OCI-LY3 (cell line): ENCODE measurements around the gene HEATR3.

Source experiments
- H2AFZ ChIP-seq: fragments of 200-600, 300-600 bp; shearing (Covaris generic); 2 replicates; pipeline ENCODE4 v1.6.0; 2014; ENCODE audit warnings: antibody characterized with exemption, low read depth, low read length
- H3K27ac ChIP-seq: fragments of 200-600, 300-600 bp; sonication (generic); 2 replicates; pipeline ENCODE4 v1.5.1; 2014; ENCODE audit warnings: mild to moderate bottlenecking, low read length, moderate library complexity, mixed read lengths
- H3K27me3 ChIP-seq: fragments of 200-600, 300-600 bp; sonication (generic); 2 replicates; pipeline ENCODE4 v1.6.1; 2014; ENCODE audit warnings: low read depth, low read length, mixed read lengths
- H3K36me3 ChIP-seq: fragments of 200-600, 300-600 bp; sonication (generic); replicated peaks from 2 replicates; pipeline ENCODE3; 2014; ENCODE audit warnings: low read depth, low read length, mixed read lengths
- H3K4me1 ChIP-seq: fragments of 300-600, 200-600 bp; sonication (generic); 2 replicates; pipeline ENCODE4 v1.6.1; 2014; ENCODE audit warnings: low read length, mixed read lengths
- H3K4me2 ChIP-seq: fragments of 200-600, 300-600 bp; sonication (generic); 2 replicates; pipeline ENCODE4 v1.6.1; 2014; ENCODE audit warnings: low read length, mixed read lengths
- H3K4me3 ChIP-seq: fragments of 300-600, 200-600 bp; sonication (generic); 2 replicates; pipeline ENCODE4 v1.5.1; 2014; ENCODE audit warnings: antibody characterized with exemption, mild to moderate bottlenecking, low read length, moderate library complexity
- H3K79me2 ChIP-seq: fragments of 300-600, 200-600 bp; shearing (Covaris generic); 2 replicates; pipeline ENCODE4 v1.6.1; 2014; ENCODE audit warnings: mild to moderate bottlenecking, low read length, mixed read lengths
- H3K9ac ChIP-seq: fragments of 300-600, 200-600 bp; shearing (Covaris generic); 2 replicates; pipeline ENCODE4 v1.6.0; 2014; ENCODE audit warnings: mild to moderate bottlenecking, low read length, moderate library complexity
- H3K9me3 ChIP-seq: fragments of 200-600, 300-600 bp; shearing (Covaris generic); 2 replicates; pipeline ENCODE4 v1.6.1; 2014; ENCODE audit warnings: low read length, mixed read lengths; ENCODE audit not compliant: insufficient read depth
- H4K20me1 ChIP-seq: fragments of 200-600, 300-600 bp; sonication (generic); 2 replicates; pipeline ENCODE4 v1.6.1; 2016; ENCODE audit warnings: low read length, mixed read lengths; ENCODE audit not compliant: insufficient read depth
- EZH2phosphoT487 ChIP-seq: fragments of 200-600 bp; shearing (Covaris generic); IDR thresholded peaks from 2 replicates; pipeline ENCODE4 v1.6.1; 2018; ENCODE audit warnings: antibody characterized with exemption, mixed run types, low read depth
- TF ChIP-seq, protein P1 (sequence below): fragments of 200-600, 300-600 bp; sonication (generic); IDR thresholded peaks from 2 replicates; pipeline ENCODE4 v1.5.1; 2014; ENCODE audit warnings: antibody characterized with exemption, low read length, low read depth

Gene HEATR3

DNA sequence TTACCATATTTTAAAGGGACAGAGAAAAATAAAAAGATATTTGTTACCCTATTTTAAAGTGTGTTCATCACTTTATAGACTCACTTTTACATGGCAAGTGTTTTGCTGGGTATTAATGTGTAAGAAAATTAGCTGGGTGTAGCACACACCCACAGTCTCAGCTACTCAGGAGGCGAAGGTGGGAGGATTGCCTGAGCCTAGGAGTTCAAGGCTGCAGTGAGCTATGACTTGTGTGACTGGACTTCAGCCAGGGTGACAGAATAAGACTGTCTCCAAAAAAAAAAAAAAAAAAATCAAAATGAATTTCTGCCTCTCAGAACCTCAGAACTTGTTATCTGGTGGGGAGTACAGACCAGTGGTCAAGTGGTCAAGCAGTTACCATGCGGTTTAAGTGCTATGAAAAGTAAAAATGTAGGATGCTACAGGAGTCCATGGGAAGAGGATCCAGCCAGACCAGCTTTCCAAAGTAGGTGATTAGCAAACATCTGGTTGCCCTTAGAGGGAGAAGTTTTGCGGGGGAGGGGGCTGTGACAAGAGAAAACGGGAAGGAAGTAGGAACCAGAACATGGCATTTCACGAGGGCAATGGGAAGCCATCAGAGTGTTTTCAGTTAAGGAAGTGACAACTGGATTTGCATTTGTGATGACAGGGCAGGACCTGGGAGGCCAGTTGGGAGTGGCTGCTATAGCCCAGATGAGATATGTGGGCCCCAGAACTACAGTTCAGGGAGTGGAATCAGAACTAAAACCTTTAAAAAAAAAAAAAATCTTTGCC, 26.8 kb upstream of the HEATR3 start:
- no peak for TF ChIP-seq EZH2phosphoT487
- TF ChIP-seq, protein P1, sequence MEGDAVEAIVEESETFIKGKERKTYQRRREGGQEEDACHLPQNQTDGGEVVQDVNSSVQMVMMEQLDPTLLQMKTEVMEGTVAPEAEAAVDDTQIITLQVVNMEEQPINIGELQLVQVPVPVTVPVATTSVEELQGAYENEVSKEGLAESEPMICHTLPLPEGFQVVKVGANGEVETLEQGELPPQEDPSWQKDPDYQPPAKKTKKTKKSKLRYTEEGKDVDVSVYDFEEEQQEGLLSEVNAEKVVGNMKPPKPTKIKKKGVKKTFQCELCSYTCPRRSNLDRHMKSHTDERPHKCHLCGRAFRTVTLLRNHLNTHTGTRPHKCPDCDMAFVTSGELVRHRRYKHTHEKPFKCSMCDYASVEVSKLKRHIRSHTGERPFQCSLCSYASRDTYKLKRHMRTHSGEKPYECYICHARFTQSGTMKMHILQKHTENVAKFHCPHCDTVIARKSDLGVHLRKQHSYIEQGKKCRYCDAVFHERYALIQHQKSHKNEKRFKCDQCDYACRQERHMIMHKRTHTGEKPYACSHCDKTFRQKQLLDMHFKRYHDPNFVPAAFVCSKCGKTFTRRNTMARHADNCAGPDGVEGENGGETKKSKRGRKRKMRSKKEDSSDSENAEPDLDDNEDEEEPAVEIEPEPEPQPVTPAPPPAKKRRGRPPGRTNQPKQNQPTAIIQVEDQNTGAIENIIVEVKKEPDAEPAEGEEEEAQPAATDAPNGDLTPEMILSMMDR, result no peak
- Histone ChIP-seq H3K4me3 (no peak overlapping the region), H4K20me1 (no peaks in the 10 kb centered on the region), H3K27me3 (peaks cover 14% of the 10 kb centered on the region), H3K9ac (no peak overlapping the region), H3K4me2 (no peak overlapping the region), H3K9me3 (no peaks in the 10 kb centered on the region), H3K4me1 (peaks cover 5% of the 10 kb centered on the region; the same call in 1 of the 2 replicates), H3K27ac (no peak overlapping the region), H3K36me3 (peaks cover 10% of the 10 kb centered on the region), H3K79me2 (no peaks in the 10 kb centered on the region), H2AFZ (no peak overlapping the region)

DNA sequence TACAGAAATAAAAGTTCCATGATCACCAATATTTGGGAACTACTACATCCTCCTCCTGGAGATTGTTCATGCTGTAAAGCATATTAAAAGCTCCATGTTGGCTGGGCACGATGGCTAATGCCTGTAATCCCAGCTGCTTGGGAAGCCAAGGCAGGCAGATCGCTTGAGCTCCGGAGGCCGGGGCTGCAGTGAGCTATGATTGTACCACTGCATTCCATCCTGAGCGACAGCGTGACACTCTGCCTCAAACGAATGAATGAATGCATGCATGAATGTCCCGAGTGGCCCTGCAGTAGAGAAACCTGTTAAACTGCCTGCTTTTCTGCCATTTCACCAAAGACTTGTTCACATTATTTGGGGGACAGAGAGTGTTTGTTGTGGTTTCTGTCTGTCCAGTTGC, 25.8 kb upstream of the HEATR3 start:
- Histone ChIP-seq H3K27me3 (peaks cover 14% of the 10 kb centered on the region), H2AFZ (no peak overlapping the region), H3K36me3 (peaks cover 6% of the 10 kb centered on the region), H3K4me3 (no peak overlapping the region), H3K9ac (no peak overlapping the region), H3K4me1 (peaks cover 5% of the 10 kb centered on the region; the same call in 1 of the 2 replicates), H3K4me2 (no peak overlapping the region), H4K20me1 (no peaks in the 10 kb centered on the region), H3K9me3 (no peaks in the 10 kb centered on the region), H3K27ac (no peak overlapping the region), H3K79me2 (no peaks in the 10 kb centered on the region)
- TF ChIP-seq, protein P1, result no peak
- no peak for TF ChIP-seq EZH2phosphoT487

DNA sequence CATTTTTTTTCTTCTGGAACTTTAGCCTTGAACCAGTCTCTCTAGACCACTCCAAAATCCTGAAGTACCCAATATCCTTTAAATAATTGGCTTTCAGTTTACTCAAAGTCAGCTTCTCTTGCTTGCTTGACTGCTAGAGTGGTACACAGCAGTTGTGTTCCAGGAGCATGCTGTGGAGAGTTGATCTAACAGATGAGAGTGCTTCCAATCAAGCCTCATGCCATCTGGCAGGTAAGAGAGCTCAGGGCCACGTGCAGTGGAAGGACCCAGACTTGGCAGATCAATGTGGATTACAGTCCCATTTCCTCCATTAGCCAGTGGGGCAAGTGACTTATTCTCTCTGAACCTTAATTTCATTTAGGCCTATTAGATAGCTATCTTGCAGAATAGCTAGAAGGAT, 25.1 kb upstream of the HEATR3 start:
- no peak overlapping the region for H3K4me2 ChIP-seq
- H3K4me3 ChIP-seq, result no peak overlapping the region
- no peaks in the 10 kb centered on the region for H3K79me2 ChIP-seq
- peaks cover 14% of the 10 kb centered on the region for H3K27me3 ChIP-seq
- H4K20me1 ChIP-seq, result no peaks in the 10 kb centered on the region
- no peaks in the 10 kb centered on the region for H3K9me3 ChIP-seq
- H3K9ac ChIP-seq, result no peak overlapping the region
- H3K36me3 ChIP-seq, result peaks cover 5% of the 10 kb centered on the region
- TF ChIP-seq EZH2phosphoT487, result no peak
- TF ChIP-seq, protein P1, result no peak
- H3K4me1 ChIP-seq, result peaks cover 5% of the 10 kb centered on the region; the same call in 1 of the 2 replicates
- H2AFZ ChIP-seq, result no peak overlapping the region
- H3K27ac ChIP-seq, result no peak overlapping the region

DNA sequence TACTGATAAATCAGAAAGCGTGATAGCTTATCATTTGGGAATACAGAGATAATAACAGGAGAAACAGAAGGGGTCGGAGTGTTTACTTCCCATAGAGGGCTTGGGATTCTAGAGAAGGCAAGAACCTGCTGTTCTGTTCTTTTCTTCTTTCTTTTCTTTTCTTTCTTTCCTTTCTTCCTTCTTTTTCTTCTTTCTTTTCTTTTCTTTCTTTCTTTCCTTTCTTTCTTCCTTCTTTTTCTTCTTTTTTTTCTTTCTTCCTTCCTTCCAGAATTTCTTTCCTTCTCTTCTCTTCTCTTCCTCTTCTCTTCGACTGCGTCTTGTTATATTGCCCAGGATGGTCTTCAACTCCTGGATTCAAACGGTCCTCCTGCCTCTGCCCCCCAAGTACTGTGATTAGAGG, 22.4 kb upstream of the HEATR3 start:
- Histone ChIP-seq H3K4me1 (peaks cover 5% of the 10 kb centered on the region; the same call in 1 of the 2 replicates), H3K9ac (no peak overlapping the region), H3K27ac (no peak overlapping the region), H2AFZ (no peak overlapping the region), H4K20me1 (no peaks in the 10 kb centered on the region), H3K36me3 (no peaks in the 10 kb centered on the region), H3K4me3 (no peak overlapping the region), H3K27me3 (peaks cover 14% of the 10 kb centered on the region), H3K4me2 (no peak overlapping the region), H3K79me2 (no peaks in the 10 kb centered on the region), H3K9me3 (no peaks in the 10 kb centered on the region)
- TF ChIP-seq, protein P1, result no peak
